K562 (cell line): ENCODE data around the gene MEF2D. TPM values are rescaled to one million over a fixed set of nuclear protein-coding genes. Genes with fewer than 3 reads are reported as not detected.

Source experiments
- CBFA2T2 ChIP-seq: fragments of 450-650 bp; conservative IDR thresholded peaks from 2 replicates; pipeline ENCODE4 v1.6.1; 2017; ENCODE audit warnings: mild to moderate bottlenecking
- CBX3 ChIP-seq, 2 experiments: IDR thresholded peaks; 1 replicate in 1 of 2; 2 replicates in 1 of 2; pipeline ENCODE4 v1.6.1; 2012; ENCODE audit warnings: inconsistent platforms in 2 of 2, low read length in 2 of 2, borderline replicate concordance in 1 of 2, control low read depth in 1 of 2
- NR4A1 ChIP-seq, 2 experiments: fragments of 250-450 bp in 1 of 2; fragments of 450-650 bp in 1 of 2; sonication (Bioruptor Pico) in 1 of 2; IDR thresholded peaks; 2 replicates each; pipeline versions ENCODE4 v1.4.0 to v1.6.1; 2016 to 2020; ENCODE audit warnings: mild to moderate bottlenecking in 2 of 2, missing compliant biosample characterization in 1 of 2, missing genetic modification characterization in 1 of 2, moderate library complexity in 1 of 2
- POLR2AphosphoS5 ChIP-seq: IDR thresholded peaks from 2 replicates; pipeline ENCODE4 v1.6.1; 2011; ENCODE audit warnings: mild to moderate bottlenecking, low read depth, low read length, moderate library complexity; ENCODE audit not compliant: control insufficient read depth, insufficient read depth
- POLR2B ChIP-seq: fragments of 450-650 bp; IDR thresholded peaks from 2 replicates; pipeline ENCODE4 v1.6.1; 2018; ENCODE audit warnings: low read depth; ENCODE audit not compliant: partially characterized antibody
- RUNX1 ChIP-seq: sonication (generic); IDR thresholded peaks from 2 replicates; pipeline ENCODE4 v1.6.1; 2016; ENCODE audit warnings: antibody characterized with exemption, low read depth
- SREBF2 ChIP-seq: sonication (generic); formaldehyde crosslinking; IDR thresholded peaks from 2 replicates; pipeline ENCODE4 v1.4.0; 2020; ENCODE audit warnings: mild to moderate bottlenecking, missing genetic modification reagents
- ZNF253 ChIP-seq: fragments of 250-450 bp; sonication (Bioruptor Pico); conservative IDR thresholded peaks from 2 replicates; pipeline ENCODE4 v1.6.1; 2021; ENCODE audit warnings: mild to moderate bottlenecking
- ZNF551 ChIP-seq: fragments of 250-450 bp; sonication (Bioruptor Pico); IDR thresholded peaks from 2 replicates; pipeline ENCODE4 v1.5.0; 2021; ENCODE audit warnings: mild to moderate bottlenecking, moderate library complexity
- polyA plus RNA-seq, 8 experiments: library from polyadenylated mRNA; depleted of rRNA in 4 of 8; stranded (reverse) in 5 of 8; unstranded in 3 of 8; fragments of >200 nt; fragmentation: Nextera tagmentation in 2 of 8; fragmentation: Illumina TruSeq in 1 of 8; extraction: Ambion mirVana in 2 of 8; extraction: Trizol in 1 of 8; gene quantifications; 2 replicates each; pipeline versions ENCODE4 v1.2.1 to v1.2.3, GENCODE V29; 2011 to 2014; ENCODE audit warnings: inconsistent platforms in 1 of 8, missing spikeins in 1 of 8
- total RNA-seq, 7 experiments: library from RNA; depleted of rRNA in 6 of 7; stranded (reverse); fragments of >200 nt in 6 of 7; fragmentation: Illumina TruSeq in 2 of 7; extraction: Trizol in 2 of 7; gene quantifications; 2 replicates each; pipeline versions ENCODE4 v1.2.1 to v1.2.3, GENCODE V29; 2011 to 2021; ENCODE audit warnings: low replicate concordance in 1 of 7
- TF ChIP-seq, protein P1 (sequence below): sonication (generic); formaldehyde crosslinking; IDR thresholded peaks from 2 replicates; pipeline ENCODE4 v1.8.0; 2022; ENCODE audit warnings: missing genetic modification reagents, mild to moderate bottlenecking, borderline replicate concordance
- TF ChIP-seq, protein P2 (sequence below), 2 experiments: fragments of 450-650 bp; IDR thresholded peaks; 2 replicates each; pipeline ENCODE4 v1.6.1; 2018; ENCODE audit warnings: mild to moderate bottlenecking in 2 of 2, low read depth in 1 of 2; ENCODE audit not compliant: partially characterized antibody in 2 of 2
- TF ChIP-seq, protein P3 (sequence below): IDR thresholded peaks from 2 replicates; pipeline ENCODE4 v1.6.1; 2012; ENCODE audit warnings: low read depth, low read length, improper control_type of control experiment, borderline replicate concordance
- TF ChIP-seq, protein P4 (sequence below): sonication (generic); formaldehyde crosslinking; IDR thresholded peaks from 2 replicates; pipeline ENCODE4 v1.8.0; 2022; ENCODE audit warnings: missing genetic modification reagents, mild to moderate bottlenecking, borderline replicate concordance

The MEF2D gene
- total and polyA plus RNA-seq, 9 of the 15 experiments (the other 6 are each of a cell fraction or from before 2014, with no cell fraction given) = 0.10 to 19.5 (median 2.6) TPM

DNA sequence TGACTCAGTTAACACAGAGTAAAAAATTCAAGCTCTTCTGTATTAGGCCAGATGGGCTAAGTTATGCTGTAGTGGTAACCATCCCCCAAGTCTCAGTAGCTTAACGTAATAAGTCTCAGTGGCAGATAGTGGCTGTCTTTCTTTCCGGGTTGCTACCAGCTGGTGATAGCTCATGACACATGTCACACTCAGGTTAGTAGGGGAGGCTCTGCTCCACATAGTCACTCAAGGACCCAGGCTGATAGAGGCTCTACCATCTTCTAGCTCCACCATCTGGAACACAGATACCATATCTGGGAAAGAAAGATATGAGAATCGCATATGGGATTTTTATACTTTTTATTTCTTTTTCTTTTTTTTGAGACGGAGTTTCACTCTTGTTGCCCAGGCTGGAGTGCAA, 16.2 kb upstream of the MEF2D start (continued):
- TF ChIP-seq, protein P1, sequence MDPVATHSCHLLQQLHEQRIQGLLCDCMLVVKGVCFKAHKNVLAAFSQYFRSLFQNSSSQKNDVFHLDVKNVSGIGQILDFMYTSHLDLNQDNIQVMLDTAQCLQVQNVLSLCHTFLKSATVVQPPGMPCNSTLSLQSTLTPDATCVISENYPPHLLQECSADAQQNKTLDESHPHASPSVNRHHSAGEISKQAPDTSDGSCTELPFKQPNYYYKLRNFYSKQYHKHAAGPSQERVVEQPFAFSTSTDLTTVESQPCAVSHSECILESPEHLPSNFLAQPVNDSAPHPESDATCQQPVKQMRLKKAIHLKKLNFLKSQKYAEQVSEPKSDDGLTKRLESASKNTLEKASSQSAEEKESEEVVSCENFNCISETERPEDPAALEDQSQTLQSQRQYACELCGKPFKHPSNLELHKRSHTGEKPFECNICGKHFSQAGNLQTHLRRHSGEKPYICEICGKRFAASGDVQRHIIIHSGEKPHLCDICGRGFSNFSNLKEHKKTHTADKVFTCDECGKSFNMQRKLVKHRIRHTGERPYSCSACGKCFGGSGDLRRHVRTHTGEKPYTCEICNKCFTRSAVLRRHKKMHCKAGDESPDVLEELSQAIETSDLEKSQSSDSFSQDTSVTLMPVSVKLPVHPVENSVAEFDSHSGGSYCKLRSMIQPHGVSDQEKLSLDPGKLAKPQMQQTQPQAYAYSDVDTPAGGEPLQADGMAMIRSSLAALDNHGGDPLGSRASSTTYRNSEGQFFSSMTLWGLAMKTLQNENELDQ (CRISPR knock-in tag) = no peak
- TF ChIP-seq, protein P2, sequence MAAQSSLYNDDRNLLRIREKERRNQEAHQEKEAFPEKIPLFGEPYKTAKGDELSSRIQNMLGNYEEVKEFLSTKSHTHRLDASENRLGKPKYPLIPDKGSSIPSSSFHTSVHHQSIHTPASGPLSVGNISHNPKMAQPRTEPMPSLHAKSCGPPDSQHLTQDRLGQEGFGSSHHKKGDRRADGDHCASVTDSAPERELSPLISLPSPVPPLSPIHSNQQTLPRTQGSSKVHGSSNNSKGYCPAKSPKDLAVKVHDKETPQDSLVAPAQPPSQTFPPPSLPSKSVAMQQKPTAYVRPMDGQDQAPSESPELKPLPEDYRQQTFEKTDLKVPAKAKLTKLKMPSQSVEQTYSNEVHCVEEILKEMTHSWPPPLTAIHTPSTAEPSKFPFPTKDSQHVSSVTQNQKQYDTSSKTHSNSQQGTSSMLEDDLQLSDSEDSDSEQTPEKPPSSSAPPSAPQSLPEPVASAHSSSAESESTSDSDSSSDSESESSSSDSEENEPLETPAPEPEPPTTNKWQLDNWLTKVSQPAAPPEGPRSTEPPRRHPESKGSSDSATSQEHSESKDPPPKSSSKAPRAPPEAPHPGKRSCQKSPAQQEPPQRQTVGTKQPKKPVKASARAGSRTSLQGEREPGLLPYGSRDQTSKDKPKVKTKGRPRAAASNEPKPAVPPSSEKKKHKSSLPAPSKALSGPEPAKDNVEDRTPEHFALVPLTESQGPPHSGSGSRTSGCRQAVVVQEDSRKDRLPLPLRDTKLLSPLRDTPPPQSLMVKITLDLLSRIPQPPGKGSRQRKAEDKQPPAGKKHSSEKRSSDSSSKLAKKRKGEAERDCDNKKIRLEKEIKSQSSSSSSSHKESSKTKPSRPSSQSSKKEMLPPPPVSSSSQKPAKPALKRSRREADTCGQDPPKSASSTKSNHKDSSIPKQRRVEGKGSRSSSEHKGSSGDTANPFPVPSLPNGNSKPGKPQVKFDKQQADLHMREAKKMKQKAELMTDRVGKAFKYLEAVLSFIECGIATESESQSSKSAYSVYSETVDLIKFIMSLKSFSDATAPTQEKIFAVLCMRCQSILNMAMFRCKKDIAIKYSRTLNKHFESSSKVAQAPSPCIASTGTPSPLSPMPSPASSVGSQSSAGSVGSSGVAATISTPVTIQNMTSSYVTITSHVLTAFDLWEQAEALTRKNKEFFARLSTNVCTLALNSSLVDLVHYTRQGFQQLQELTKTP (IDR thresholded peaks at IDR 0.05; ENCODE audit: low read depth in 1 of 2, partially characterized antibody in 2 of 2) = no peak
- TF ChIP-seq ZNF551 (CRISPR knock-in tag) = no peak
- no peak for TF ChIP-seq NR4A1 (CRISPR knock-in tag; IDR thresholded peaks at IDR 0.05)
- TF ChIP-seq NR4A1 (tag; IDR thresholded peaks at IDR 0.05) = no peak
- TF ChIP-seq ZNF253 (CRISPR knock-in tag) = no peak
- peak; percentile 78 for TF ChIP-seq CBFA2T2
- TF ChIP-seq POLR2AphosphoS5 = peak; percentile 35; the same call in 1 of the 2 replicates
- peak in 1 of 2 experiments; percentile 63; a peak in 1 of 3 replicates for TF ChIP-seq CBX3 (IDR thresholded peaks at IDR 0.05; ENCODE audit: borderline replicate concordance in 1 of 2, low read length in 2 of 2)
- TF ChIP-seq, protein P3, sequence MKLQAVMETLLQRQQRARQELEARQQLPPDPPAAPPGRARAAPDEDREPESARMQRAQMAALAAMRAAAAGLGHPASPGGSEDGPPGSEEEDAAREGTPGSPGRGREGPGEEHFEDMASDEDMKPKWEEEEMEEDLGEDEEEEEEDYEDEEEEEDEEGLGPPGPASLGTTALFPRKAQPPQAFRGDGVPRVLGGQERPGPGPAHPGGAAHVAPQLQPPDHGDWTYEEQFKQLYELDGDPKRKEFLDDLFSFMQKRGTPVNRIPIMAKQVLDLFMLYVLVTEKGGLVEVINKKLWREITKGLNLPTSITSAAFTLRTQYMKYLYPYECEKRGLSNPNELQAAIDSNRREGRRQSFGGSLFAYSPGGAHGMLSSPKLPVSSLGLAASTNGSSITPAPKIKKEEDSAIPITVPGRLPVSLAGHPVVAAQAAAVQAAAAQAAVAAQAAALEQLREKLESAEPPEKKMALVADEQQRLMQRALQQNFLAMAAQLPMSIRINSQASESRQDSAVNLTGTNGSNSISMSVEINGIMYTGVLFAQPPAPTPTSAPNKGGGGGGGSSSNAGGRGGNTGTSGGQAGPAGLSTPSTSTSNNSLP = no peak
- no peak for TF ChIP-seq SREBF2 (CRISPR knock-in tag)
- no peak for TF ChIP-seq POLR2B
- TF ChIP-seq, protein P4, sequence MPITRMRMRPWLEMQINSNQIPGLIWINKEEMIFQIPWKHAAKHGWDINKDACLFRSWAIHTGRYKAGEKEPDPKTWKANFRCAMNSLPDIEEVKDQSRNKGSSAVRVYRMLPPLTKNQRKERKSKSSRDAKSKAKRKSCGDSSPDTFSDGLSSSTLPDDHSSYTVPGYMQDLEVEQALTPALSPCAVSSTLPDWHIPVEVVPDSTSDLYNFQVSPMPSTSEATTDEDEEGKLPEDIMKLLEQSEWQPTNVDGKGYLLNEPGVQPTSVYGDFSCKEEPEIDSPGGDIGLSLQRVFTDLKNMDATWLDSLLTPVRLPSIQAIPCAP (CRISPR knock-in tag) = no peak
- TF ChIP-seq RUNX1 = no peak
